Endothelial cell (in vitro differentiated cells): ENCODE results near the gene ELOVL2. TPM values are rescaled to one million over a fixed set of nuclear protein-coding genes. Genes with fewer than 3 reads are reported as not detected.

Source experiments
- DNase-seq: peaks from one replicate; pipeline ENCODE4 v3.0.0; 2021; ENCODE audit warnings: low spot score
- H3K27ac Mint-ChIP-seq: one replicate; pipeline ENCODE4 v1.8.0; 2021; ENCODE audit warnings: mixed read lengths, inconsistent platforms; ENCODE audit not compliant: unreplicated experiment
- H3K27me3 Mint-ChIP-seq: one replicate; pipeline ENCODE4 v1.8.0; 2021; ENCODE audit warnings: mild to moderate bottlenecking, moderate library complexity, mixed read lengths, inconsistent platforms; ENCODE audit not compliant: unreplicated experiment
- H3K36me3 Mint-ChIP-seq: one replicate; pipeline ENCODE4 v1.8.0; 2021; ENCODE audit warnings: mild to moderate bottlenecking, low read depth, mixed read lengths, inconsistent platforms; ENCODE audit not compliant: unreplicated experiment
- H3K4me1 Mint-ChIP-seq: one replicate; pipeline ENCODE4 v1.8.0; 2021; ENCODE audit warnings: mild to moderate bottlenecking, mixed read lengths, inconsistent platforms; ENCODE audit not compliant: unreplicated experiment
- H3K4me3 Mint-ChIP-seq: one replicate; pipeline ENCODE4 v1.8.0; 2021; ENCODE audit warnings: mild to moderate bottlenecking, mixed read lengths, inconsistent platforms; ENCODE audit not compliant: unreplicated experiment
- H3K9me3 Mint-ChIP-seq: one replicate; pipeline ENCODE4 v1.8.0; 2021; ENCODE audit warnings: mixed read lengths, inconsistent platforms; ENCODE audit not compliant: unreplicated experiment
- CTCF ChIP-seq: fragments of 200-600 bp; sonication (generic); IDR thresholded peaks from one replicate; pipeline ENCODE4 v1.5.0; 2021; ENCODE audit warnings: antibody characterized with exemption; ENCODE audit not compliant: unreplicated experiment
- total RNA-seq: library from RNA; stranded (reverse); fragmentation: NEBNext Ultra II Directional; extraction: Animal tissue kit (Norgen Biotek cat#: 25700); gene quantifications from one replicate; pipeline ENCODE4 v1.2.1, GENCODE V29; 2021; ENCODE audit not compliant: unreplicated experiment

The ELOVL2 gene
- total RNA-seq, 1 donor from 2014 or later, result 0.31 TPM

- peaks cover 8% of the 10 kb centered on the region for H3K36me3 Mint-ChIP-seq
- H3K4me1 Mint-ChIP-seq, result peaks cover 18% of the 10 kb centered on the region
- H3K4me3 Mint-ChIP-seq, result no peak overlapping the region
- peaks cover 10% of the 10 kb centered on the region for H3K27me3 Mint-ChIP-seq
- no peaks in the 10 kb centered on the region for H3K9me3 Mint-ChIP-seq
- H3K27ac Mint-ChIP-seq, result no peak overlapping the region
- no peak for DNase-seq
- no peak for TF ChIP-seq CTCF
Measured at GRCh38 chr6:11039040-11039439, 5.1 kb downstream of the ELOVL2 start.

GRCh38 chr6:11036977-11037430 is 7.1 kb downstream of the ELOVL2 start:
- no peaks in the 10 kb centered on the region for H3K27me3 Mint-ChIP-seq
- no peak overlapping the region for H3K4me3 Mint-ChIP-seq
- no peak for DNase-seq
- peaks cover 10% of the 10 kb centered on the region for H3K4me1 Mint-ChIP-seq
- no peak overlapping the region for H3K27ac Mint-ChIP-seq
- H3K9me3 Mint-ChIP-seq, result no peaks in the 10 kb centered on the region
- TF ChIP-seq CTCF, result no peak
- no peaks in the 10 kb centered on the region for H3K36me3 Mint-ChIP-seq

- H3K4me3 Mint-ChIP-seq, result no peak overlapping the region
- H3K27me3 Mint-ChIP-seq, result no peaks in the 10 kb centered on the region
- no peaks in the 10 kb centered on the region for H3K36me3 Mint-ChIP-seq
- no peaks in the 10 kb centered on the region for H3K9me3 Mint-ChIP-seq
- no peak overlapping the region for H3K27ac Mint-ChIP-seq
- DNase-seq, result no peak
- TF ChIP-seq CTCF, result no peak
- peaks cover 10% of the 10 kb centered on the region for H3K4me1 Mint-ChIP-seq
Measured at GRCh38 chr6:11036351-11036740, 7.8 kb downstream of the ELOVL2 start.

GRCh38 chr6:11035616-11036350 is 8.3 kb downstream of the ELOVL2 start:
- no peak overlapping the region for H3K27ac Mint-ChIP-seq
- no peaks in the 10 kb centered on the region for H3K36me3 Mint-ChIP-seq
- TF ChIP-seq CTCF, result no peak
- H3K27me3 Mint-ChIP-seq, result no peaks in the 10 kb centered on the region
- H3K9me3 Mint-ChIP-seq, result no peaks in the 10 kb centered on the region
- peaks cover 10% of the 10 kb centered on the region for H3K4me1 Mint-ChIP-seq
- DNase-seq, result no peak
- H3K4me3 Mint-ChIP-seq, result no peak overlapping the region

GRCh38 chr6:11033825-11034224 is 10.3 kb downstream of the ELOVL2 start:
- DNase-seq, result no peak
- H3K27ac Mint-ChIP-seq, result no peak overlapping the region
- TF ChIP-seq CTCF, result no peak
- H3K9me3 Mint-ChIP-seq, result no peaks in the 10 kb centered on the region
- H3K36me3 Mint-ChIP-seq, result no peaks in the 10 kb centered on the region
- peaks cover 8% of the 10 kb centered on the region for H3K4me1 Mint-ChIP-seq
- no peaks in the 10 kb centered on the region for H3K27me3 Mint-ChIP-seq
- H3K4me3 Mint-ChIP-seq, result no peak overlapping the region
